Esophagus muscularis mucosa (tissue), 3 donors: ENCODE data around the gene CLCNKB.
"Not testable (repeated sequence)": the region's sequence is repeated elsewhere in the genome, so short reads cannot be mapped to it uniquely, and the experiment has no call there.

Experiments used
- POLR2A ChIP-seq: fragments of 450-650 bp; IDR thresholded peaks from one replicate; pipeline ENCODE4 v1.6.1; 2017; ENCODE audit warnings: antibody characterized with exemption, moderate library complexity, mild to moderate bottlenecking, low read depth
- TF ChIP-seq, protein P1 (sequence below), 3 experiments: fragments of 200-600 bp in 2 of 3; fragments of 450-650 bp in 1 of 3; sonication (generic) in 2 of 3; IDR thresholded peaks; one replicate each; pipeline ENCODE4 v1.5.1; 2017 to 2019; ENCODE audit warnings: antibody characterized with exemption in 3 of 3, mild to moderate bottlenecking in 2 of 3, moderate library complexity in 1 of 3

DNA sequence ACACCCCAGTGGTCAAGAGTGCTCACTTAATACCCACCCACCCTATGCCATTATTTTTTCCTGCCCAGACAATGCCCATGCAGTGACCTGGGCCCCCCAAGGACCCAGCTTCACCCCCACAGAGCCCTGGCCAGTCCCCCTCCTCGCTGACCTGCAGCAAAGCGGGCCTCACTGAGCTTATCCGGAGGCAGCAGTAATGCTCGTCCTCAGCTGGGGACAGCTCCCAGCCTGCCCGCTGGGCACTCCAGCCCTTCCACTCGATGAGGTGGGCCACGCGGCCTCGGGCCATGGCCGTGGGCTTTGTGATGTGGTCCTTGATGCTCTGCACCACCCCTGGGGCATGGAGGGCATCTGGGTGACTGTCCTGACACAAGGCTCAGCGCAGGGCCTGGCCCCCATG is 7.1 kb upstream of the CLCNKB start:
- TF ChIP-seq, protein P1, sequence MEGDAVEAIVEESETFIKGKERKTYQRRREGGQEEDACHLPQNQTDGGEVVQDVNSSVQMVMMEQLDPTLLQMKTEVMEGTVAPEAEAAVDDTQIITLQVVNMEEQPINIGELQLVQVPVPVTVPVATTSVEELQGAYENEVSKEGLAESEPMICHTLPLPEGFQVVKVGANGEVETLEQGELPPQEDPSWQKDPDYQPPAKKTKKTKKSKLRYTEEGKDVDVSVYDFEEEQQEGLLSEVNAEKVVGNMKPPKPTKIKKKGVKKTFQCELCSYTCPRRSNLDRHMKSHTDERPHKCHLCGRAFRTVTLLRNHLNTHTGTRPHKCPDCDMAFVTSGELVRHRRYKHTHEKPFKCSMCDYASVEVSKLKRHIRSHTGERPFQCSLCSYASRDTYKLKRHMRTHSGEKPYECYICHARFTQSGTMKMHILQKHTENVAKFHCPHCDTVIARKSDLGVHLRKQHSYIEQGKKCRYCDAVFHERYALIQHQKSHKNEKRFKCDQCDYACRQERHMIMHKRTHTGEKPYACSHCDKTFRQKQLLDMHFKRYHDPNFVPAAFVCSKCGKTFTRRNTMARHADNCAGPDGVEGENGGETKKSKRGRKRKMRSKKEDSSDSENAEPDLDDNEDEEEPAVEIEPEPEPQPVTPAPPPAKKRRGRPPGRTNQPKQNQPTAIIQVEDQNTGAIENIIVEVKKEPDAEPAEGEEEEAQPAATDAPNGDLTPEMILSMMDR (IDR thresholded peaks at IDR 0.05), result not testable (repeated sequence)
- TF ChIP-seq POLR2A, result not testable (repeated sequence)
